ENCODE results near the gene TXK.

GRCh38 chr4:48163746-48164145, 29.7 kb upstream of the TXK start:
- no peak for TF ChIP-seq POLR2A (IDR thresholded peaks at IDR 0.05; ENCODE audit: low read length)
- no peak for TF ChIP-seq GATA1 (IDR thresholded peaks at IDR 0.05; ENCODE audit: low read depth, low read length)

All from erythroblast (primary cell).